K562 (cell line): ENCODE measurements around the gene NDP.

ENCODE experiments used
- CXXC5 ChIP-seq: fragments of 250-450 bp; sonication (Bioruptor Pico); IDR thresholded peaks from 2 replicates; pipeline ENCODE4 v1.8.0; 2022; ENCODE audit warnings: inconsistent platforms, mild to moderate bottlenecking, moderate library complexity
- FOS ChIP-seq: IDR thresholded peaks from 3 replicates; pipeline ENCODE4 v1.6.1; 2011; ENCODE audit not compliant: insufficient read length; ENCODE audit errors: extremely low read depth
- KAT8 ChIP-seq: fragments of 450-650 bp; IDR thresholded peaks from 2 replicates; pipeline ENCODE4 v1.6.1; 2016; ENCODE audit warnings: low read depth, mild to moderate bottlenecking
- SIN3B ChIP-seq: fragments of 450-650 bp; IDR thresholded peaks from 2 replicates; pipeline ENCODE4 v1.6.1; 2017; ENCODE audit warnings: low read depth, mild to moderate bottlenecking, moderate library complexity
- SRSF7 ChIP-seq: fragments of 200-400 bp; formaldehyde crosslinking; optimal IDR thresholded peaks from 2 replicates; pipeline ENCODE3; 2017; ENCODE audit warnings: mild to moderate bottlenecking, low read depth, low read length

DNA sequence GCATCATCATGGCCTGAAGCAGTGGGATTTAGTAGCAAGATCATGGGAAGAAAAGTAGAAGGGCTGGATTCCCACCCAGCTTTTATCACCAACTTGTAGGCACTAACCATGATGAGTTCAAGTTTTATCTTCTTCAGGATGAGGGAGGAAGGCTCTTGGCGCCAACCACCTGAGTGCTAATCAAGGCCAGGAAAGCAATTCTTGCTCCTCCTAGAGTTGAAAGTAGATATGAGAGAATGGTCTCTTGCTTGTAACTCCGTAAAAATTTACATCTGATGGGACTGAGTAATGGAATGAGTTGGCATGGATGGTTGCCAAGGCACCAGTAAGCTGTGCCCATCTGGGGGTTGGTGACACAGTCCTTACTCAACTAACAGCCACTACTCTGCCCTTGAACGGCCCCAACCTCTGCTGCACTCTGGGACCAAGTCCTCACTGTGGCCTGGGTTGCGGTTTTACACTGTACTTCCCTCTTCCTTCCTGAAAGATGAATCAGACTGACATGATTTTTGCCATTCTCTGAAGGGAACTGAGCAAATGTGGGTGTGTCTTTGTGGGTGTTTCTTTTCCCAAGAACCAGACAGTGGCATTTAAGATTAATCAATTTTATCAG lies 39.4 kb upstream of the NDP start:
- TF ChIP-seq SIN3B (no peak), CXXC5 (CRISPR knock-in tag) (no peak), SRSF7 (no peak), FOS (no peak), KAT8 (no peak)
